Right ventricle myocardium inferior (tissue), 1 donor: ENCODE results near the gene AKAP3. TPM values are rescaled to one million over a fixed set of nuclear protein-coding genes. Genes with fewer than 3 reads are reported as not detected.

Source experiments
- ATAC-seq: fragments of 200-7000 bp; cut with Tn5 transposase; one replicate; pipeline ENCODE4 v1.9.1; 2020; ENCODE audit warnings: mild to moderate bottlenecking, moderate library complexity
- DNase-seq: peaks from one replicate; pipeline ENCODE4 v3.0.0; 2021; ENCODE audit errors: missing footprints
- intact Hi-C: fragments of 100-400 bp; cut with DNase I; formaldehyde crosslinking; loops from one replicate; pipeline ENCODE4 v1.11.0; 2022
- long read RNA-seq: library from polyadenylated mRNA; unstranded; transcript quantifications from one replicate; pipeline ENCODE4 v2.0.0, GENCODE V29; 2021
- total RNA-seq: library from RNA; stranded (reverse); fragmentation: NEBNext Ultra II Directional; extraction: Animal tissue kit (Norgen Biotek cat#: 25700); gene quantifications from one replicate; pipeline ENCODE4 v1.2.1, GENCODE V29; 2021
- donor health status: DM: no; HTN: yes; CAD: no; lungs with severe emphysema.

The AKAP3 gene
- 2.5 TPM for total RNA-seq
- long read RNA-seq, partial matches to known transcripts = 0 of 2 reads
- long read RNA-seq, other reads (novel, unspliced or antisense) = 2 of 2 reads

- ATAC-seq (peak; percentile 98), DNase-seq (peak; percentile 83)
- intact Hi-C loops = loop anchor here (5.0 kb wide), 1 partner anchor 109 kb away; no protein-coding TSS in a partner anchor
Measured at GRCh38 chr12:4648501-4649357, at the start of gene AKAP3, which contains the start of gene NDUFA9. Gene AKAP3, minus strand, starts transcription at chr12:4649051. Its CDS starts 10,855 bp downstream, at chr12:4638196. Gene NDUFA9, plus strand, starts transcription at chr12:4649114. Its CDS starts 13 bp downstream, at chr12:4649127.

DNA sequence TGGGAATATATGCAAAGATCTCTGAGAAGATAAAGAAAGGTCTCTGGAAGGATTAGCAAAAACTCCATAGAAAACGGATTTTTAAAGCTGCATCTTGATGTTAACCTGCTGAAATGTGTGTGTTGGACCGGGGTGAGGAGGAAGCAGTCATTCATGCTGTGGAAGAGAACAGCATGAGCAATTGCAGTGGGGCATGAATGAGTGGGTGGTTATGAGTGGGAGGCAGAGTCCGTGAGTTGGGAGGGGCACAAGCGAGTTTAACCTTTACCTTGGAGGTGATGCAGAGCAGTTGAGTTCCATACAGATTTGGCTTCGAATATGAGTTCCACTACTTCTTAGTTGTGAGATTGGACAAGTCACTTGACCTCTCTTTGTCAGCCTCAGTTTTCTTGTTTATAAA is 41.9 kb upstream of the AKAP3 start:
- DNase-seq (no peak), ATAC-seq (no peak)
- intact Hi-C loops = no loop called here

DNA sequence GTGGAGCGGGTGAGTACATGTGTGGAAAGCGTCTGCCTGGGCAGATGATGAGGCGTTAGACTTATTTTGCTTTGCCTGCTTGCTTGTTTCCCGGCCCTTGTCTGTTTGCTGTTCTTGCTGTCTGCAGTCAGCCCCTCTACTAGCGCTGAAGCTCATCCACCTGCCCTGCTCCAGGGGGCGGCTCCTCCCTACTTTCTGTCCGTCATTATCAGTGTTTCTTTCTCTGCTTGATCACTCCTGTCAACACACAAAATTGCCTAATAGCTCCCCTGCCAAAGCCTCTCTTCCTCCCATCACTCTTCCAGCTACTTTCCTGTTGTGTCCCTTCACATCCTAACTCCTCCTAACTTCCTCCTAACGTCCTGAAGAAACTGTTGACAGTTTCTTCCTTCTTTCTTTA is 36.5 kb upstream of the AKAP3 start:
- ATAC-seq (peak; percentile 72), DNase-seq (no peak)
- intact Hi-C loops = no loop called here

DNA sequence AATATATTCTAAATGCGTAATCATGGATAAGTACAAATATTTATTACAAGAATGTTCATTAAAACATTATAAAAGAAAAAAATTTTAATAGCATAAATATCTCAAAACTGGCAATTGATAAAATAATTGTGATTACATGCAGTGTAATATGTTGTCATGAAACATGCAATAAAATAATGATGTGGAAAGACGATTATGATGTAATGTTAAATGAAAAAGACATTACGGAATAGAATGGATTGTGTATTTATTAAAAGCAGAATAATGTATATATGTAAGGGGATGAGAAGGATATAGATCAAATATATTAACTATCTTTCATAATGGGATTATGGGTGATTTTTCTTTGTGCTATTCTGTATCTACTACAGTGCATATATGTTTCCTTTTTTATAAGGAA is 32.9 kb upstream of the AKAP3 start:
- DNase-seq = no peak
- no peak for ATAC-seq
- intact Hi-C loops = no loop called here

DNA sequence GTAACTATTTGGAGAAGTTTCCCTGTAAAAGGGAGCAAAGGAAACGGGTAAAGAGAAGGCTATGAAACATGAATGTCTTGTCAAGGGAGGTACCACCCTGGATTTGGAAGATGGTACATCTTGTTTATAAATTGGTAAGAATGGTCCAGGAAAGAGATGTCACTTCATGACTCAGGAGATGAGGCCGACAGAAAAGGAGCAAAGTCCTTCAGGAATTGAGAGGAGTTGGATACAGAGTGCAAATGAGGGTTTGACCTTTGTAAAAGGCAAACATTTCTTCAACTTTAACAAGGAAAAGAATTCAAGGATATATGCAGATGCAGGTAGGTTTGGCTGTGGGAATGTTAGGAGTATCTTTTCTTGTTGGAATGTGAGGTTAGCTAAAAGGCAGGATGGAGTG is 30.9 kb upstream of the AKAP3 start:
- ATAC-seq (no peak), DNase-seq (no peak)
- intact Hi-C loops = no loop called here

DNA sequence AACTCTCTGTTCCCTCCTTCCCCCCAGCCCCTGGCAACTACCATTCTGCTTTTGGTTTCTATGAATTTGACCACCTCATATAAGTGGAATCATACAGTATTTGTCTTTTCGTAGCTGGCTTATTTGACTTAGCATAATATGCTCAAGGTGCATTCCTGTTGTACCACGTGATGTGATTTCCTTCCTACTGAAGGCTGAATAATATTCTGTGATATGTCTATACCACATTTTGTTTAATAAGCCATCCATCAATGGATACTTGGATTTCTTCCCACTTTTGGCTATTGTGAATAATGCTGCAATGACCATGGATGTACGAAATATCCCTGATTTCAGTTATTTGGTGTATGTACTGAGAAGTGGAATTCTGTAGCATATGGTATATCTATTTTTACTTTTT is 16.4 kb upstream of the AKAP3 start:
- DNase-seq (no peak), ATAC-seq (no peak)
- intact Hi-C loops = loop anchor here (2.0 kb wide), 1 partner anchor 22 kb away; no protein-coding TSS in a partner anchor

DNA sequence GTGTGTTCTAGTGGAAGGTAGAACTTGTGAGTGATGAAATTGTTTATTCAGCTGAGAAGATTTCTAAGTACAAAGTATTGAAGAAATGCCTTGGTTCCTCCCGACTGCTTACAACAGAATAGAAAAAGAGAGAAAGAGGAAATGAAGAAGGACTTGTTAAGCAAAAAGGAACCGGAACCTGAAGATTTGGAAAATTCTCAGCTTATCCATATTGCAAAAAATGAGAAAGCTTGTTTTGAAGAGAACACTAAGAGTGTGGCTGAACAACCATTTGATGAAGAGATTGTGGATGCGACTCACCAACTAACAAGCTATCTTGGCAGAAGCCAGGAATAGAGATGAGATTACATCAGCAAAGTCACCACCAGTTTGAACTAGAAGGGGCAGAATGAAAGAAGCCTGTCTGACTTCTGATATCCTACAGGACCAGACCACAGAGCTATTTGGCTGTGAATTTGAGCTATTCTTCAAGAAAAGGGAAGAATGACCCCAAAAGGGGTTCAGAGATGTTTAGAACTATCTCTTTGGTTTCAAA is 15.2 kb upstream of the AKAP3 start:
- intact Hi-C loops = loop anchor here (2.0 kb wide), 1 partner anchor 23 kb away; no protein-coding TSS in a partner anchor
- no peak for ATAC-seq
- DNase-seq = no peak

- ATAC-seq (no peak), DNase-seq (no peak)
- intact Hi-C loops = no loop called here
Measured at GRCh38 chr12:4653691-4654090, 4.8 kb upstream of the AKAP3 start.

DNA sequence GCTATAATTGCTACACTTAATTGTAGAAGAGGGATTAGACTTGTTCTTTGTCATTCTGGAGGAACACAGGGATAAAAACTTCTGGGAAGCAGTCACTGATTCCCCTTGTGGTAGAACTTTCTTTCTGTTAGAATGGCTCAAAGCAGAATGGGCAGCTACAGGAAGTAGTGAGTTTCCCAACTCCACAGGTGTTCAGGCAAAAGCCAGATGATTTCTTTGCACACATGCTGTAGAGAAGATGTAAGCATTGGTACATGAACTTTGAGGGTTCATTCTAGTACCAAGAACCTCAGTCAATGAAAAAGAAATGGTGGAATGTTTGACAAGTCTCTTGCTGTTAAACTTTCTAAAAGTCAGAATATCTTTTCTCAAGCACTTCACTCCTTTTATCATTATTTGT is 4.4 kb upstream of the AKAP3 start:
- DNase-seq (no peak), ATAC-seq (no peak)
- intact Hi-C loops = no loop called here

- no peak for ATAC-seq
- intact Hi-C loops = loop anchor here (5.0 kb wide), 1 partner anchor 108 kb away; no protein-coding TSS in a partner anchor
Measured at GRCh38 chr12:4649358-4649661, 459 bp upstream of the AKAP3 start.

GRCh38 chr12:4648104-4648500 is 749 bp downstream of the AKAP3 start:
- intact Hi-C loops = loop anchor here (5.0 kb wide), 1 partner anchor 109 kb away; no protein-coding TSS in a partner anchor
- no peak for ATAC-seq
- DNase-seq = no peak

More at GRCh38 chr12:4649358-4649661, 459 bp upstream of the AKAP3 start:
- no peak for DNase-seq

- no peak for ATAC-seq
- DNase-seq = no peak
- intact Hi-C loops = loop anchor here (5.0 kb wide), 1 partner anchor 112 kb away; no protein-coding TSS in a partner anchor
Measured at GRCh38 chr12:4645023-4645422, 3.8 kb downstream of the AKAP3 start.

DNA sequence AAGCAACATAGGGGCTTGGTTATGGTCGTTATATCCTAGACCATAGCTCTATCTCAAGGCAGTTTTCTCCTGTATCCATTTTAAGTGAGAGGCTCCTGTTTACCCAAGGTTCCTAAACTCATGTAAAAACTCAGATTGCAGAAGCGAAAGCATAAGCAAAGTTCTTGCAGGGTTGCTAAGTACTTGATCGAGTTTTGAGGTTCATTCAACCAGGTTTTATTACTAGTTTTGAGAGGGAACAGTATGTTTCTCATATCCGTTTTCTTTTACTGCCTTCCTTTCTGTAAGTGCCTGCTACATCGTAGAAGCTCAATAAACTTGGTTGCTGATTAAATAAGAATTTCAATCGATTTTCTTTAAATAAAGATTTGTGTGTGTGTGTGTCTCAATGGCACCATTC is 5.1 kb downstream of the AKAP3 start:
- no peak for DNase-seq
- intact Hi-C loops = no loop called here
- no peak for ATAC-seq

- intact Hi-C loops = no loop called here
- ATAC-seq = no peak
- no peak for DNase-seq
Measured at GRCh38 chr12:4630262-4630661, 18.6 kb downstream of the AKAP3 start.

DNA sequence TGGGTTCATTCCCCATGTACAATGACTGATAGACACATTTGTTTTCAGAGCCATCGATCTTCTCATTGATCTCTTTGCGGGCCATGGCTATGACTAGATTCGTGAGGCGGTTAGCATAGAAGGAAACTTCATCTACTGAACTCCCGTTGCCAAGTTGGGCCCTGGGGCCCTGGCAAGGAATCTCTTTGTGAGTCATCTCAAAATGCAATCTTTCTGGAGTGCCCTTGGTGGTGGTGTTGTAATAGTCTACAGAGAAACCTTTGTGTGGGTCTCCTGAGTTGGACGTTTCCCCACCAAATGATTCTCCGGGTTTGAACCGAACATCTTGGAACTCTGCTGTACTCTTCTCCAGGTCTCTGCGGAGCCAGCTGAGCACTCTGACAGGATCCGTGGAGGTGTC is 20.4 kb downstream of the AKAP3 start:
- DNase-seq = no peak
- intact Hi-C loops = no loop called here
- no peak for ATAC-seq

- DNase-seq (no peak), ATAC-seq (no peak)
- intact Hi-C loops = no loop called here
Measured at GRCh38 chr12:4626543-4626942, 22.3 kb downstream of the AKAP3 start.

DNA sequence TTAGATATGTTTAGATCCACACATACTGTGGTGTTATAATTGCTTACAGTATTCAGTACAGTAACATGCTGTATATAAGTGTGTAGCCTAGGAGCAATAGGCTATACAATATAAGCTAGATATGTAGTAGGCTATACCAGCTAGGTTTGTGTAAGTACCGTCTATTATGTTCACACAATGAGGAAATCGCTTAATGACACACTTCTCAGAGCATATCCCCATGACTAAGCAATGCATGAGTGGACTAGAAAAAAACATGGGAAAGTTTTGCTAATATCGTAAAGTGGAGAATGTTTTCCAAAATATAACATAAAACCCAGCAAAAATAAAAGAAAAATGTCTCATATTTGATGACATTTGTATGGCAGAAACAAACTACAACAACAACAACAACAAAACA is 27.3 kb downstream of the AKAP3 start:
- no peak for ATAC-seq
- no peak for DNase-seq
- intact Hi-C loops = no loop called here

DNA sequence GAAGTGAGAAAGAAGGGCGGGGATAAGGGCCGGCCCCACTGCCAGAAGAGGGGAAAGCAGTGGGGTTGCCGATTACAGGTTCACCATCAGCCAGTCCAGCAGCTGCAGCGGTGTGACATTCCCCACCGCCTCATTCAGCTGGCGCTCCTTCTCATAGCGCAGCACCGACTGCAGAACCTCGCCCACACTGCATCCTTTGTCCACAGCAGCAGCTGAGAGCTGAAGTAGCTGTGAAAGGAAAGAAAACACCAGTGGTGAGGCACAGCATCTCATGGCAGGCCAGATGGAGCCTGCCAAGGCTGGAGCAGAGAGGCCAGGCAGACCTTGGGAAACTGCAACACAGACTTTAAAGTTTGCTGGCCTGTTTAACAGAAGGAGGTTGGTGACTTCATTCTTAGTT is 33.2 kb downstream of the AKAP3 start:
- no peak for ATAC-seq
- DNase-seq = no peak
- intact Hi-C loops = no loop called here

DNA sequence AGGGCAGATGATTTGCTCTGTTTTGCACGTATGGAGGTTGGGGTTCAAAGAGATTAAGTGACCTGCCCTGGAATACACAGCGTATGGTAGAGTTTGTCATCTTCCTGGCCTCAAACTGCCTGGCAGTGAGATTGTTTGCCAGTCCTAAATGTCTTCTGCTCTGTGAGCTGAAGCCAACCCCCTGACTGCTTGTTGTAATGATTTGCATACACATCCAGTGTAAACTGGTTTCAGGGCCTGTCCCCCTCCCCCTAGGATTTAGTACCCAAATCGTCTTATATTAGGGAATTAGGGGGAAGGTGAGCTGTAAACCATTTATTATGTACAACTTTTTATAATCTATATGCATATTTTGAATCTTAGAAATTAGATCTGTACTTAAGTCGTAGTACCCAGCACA is 38.4 kb downstream of the AKAP3 start:
- DNase-seq = no peak
- no peak for ATAC-seq
- intact Hi-C loops = no loop called here

- ATAC-seq (no peak), DNase-seq (no peak)
- intact Hi-C loops = no loop called here
Measured at GRCh38 chr12:4609071-4609470, 39.8 kb downstream of the AKAP3 start.
